IMR-90 (cell line): ENCODE results near the gene APBB3. TPM values are rescaled to one million over a fixed set of nuclear protein-coding genes. Genes with fewer than 3 reads are reported as not detected.

Experiments
- ATAC-seq: fragments of 200-7000 bp; cut with Tn5 transposase; 2 replicates; pipeline ENCODE4 v1.9.1; 2020; ENCODE audit warnings: low read depth, mild to moderate bottlenecking, moderate library complexity
- BruUV-seq: library from RNA; stranded (reverse); fragments of 400-500 nt; replicated peaks from 2 replicates; lab custom pipeline; 2021; lab: Mats Ljungman, UMichigan
- CTCF ChIA-PET: fragments of 300-600 bp; formaldehyde crosslinking; extraction: SDS; loops from one replicate; lab custom pipeline; 2021; ENCODE audit warnings: antibody characterized with exemption; lab: Yijun Ruan, JAX
- POLR2A ChIA-PET: fragments of 300-600 bp; sonication (Branson Sonifier 250); formaldehyde crosslinking; loops from one replicate; lab custom pipeline; 2022; ENCODE audit warnings: antibody characterized with exemption; ENCODE audit not compliant: unreplicated experiment; lab: Charles Lee
- DNase-seq: peaks from one replicate; pipeline ENCODE4 v3.0.0; 2013
- H2AFZ ChIP-seq: replicated peaks from 2 replicates; pipeline ENCODE3; 2013; ENCODE audit warnings: low read length, mild to moderate bottlenecking; ENCODE audit not compliant: poor library complexity
- H2AK5ac ChIP-seq: 2 replicates; pipeline ENCODE4 v1.6.1; 2013; ENCODE audit warnings: low read depth, low read length, inconsistent platforms
- H2AK9ac ChIP-seq: replicated peaks from 2 replicates; pipeline ENCODE3; 2013; ENCODE audit warnings: mild to moderate bottlenecking, low read depth, low read length, moderate library complexity; ENCODE audit not compliant: poor library complexity
- H2BK120ac ChIP-seq: 2 replicates; pipeline ENCODE4 v1.6.1; 2013; ENCODE audit warnings: low read depth, low read length, inconsistent platforms
- H2BK15ac ChIP-seq: 3 replicates; pipeline ENCODE4 v1.6.1; 2013; ENCODE audit warnings: low read depth, low read length, inconsistent platforms
- H2BK20ac ChIP-seq: 2 replicates; pipeline ENCODE4 v1.6.1; 2013; ENCODE audit warnings: low read depth, mild to moderate bottlenecking, inconsistent platforms, low read length, moderate library complexity
- H2BK5ac ChIP-seq: 2 replicates; pipeline ENCODE4 v1.6.1; 2013; ENCODE audit warnings: mild to moderate bottlenecking, low read depth, low read length, inconsistent platforms; ENCODE audit not compliant: poor library complexity, severe bottlenecking
- H3K14ac ChIP-seq: replicated peaks from 2 replicates; pipeline ENCODE4 v1.6.1; 2013; ENCODE audit warnings: low read depth, low read length, inconsistent platforms
- H3K18ac ChIP-seq: 2 replicates; pipeline ENCODE4 v1.6.1; 2013; ENCODE audit warnings: low read depth, low read length, control low read depth
- H3K23ac ChIP-seq: 2 replicates; pipeline ENCODE4 v1.6.1; 2013; ENCODE audit warnings: low read depth, low read length, inconsistent platforms
- H3K27ac ChIP-seq: 2 replicates; pipeline ENCODE4 v1.5.1; 2013; ENCODE audit warnings: mild to moderate bottlenecking, control low read depth, low read length; ENCODE audit not compliant: insufficient read depth
- H3K27me3 ChIP-seq: 2 replicates; pipeline ENCODE4 v1.6.1; 2013; ENCODE audit warnings: low read length; ENCODE audit not compliant: control insufficient read depth, insufficient read depth
- H3K36me3 ChIP-seq: 2 replicates; pipeline ENCODE4 v1.6.1; 2013; ENCODE audit warnings: low read length, mixed read lengths; ENCODE audit not compliant: control insufficient read depth, insufficient read depth
- H3K4ac ChIP-seq: 2 replicates; pipeline ENCODE4 v1.6.1; 2013; ENCODE audit warnings: low read depth, low read length, inconsistent platforms
- H3K4me1 ChIP-seq: 2 replicates; pipeline ENCODE4 v1.6.1; 2013; ENCODE audit warnings: low read length, mixed read lengths; ENCODE audit not compliant: control insufficient read depth, insufficient read depth
- H3K4me2 ChIP-seq: 2 replicates; pipeline ENCODE4 v1.6.1; 2013; ENCODE audit warnings: low read depth, mild to moderate bottlenecking, control low read depth, low read length, moderate library complexity
- H3K4me3 ChIP-seq: 2 replicates; pipeline ENCODE4 v1.5.1; 2013; ENCODE audit warnings: low read depth, mild to moderate bottlenecking, control low read depth, low read length, moderate library complexity; ENCODE audit not compliant: insufficient read depth
- H3K56ac ChIP-seq: 2 replicates; pipeline ENCODE4 v1.6.1; 2013; ENCODE audit warnings: low read length, inconsistent platforms; ENCODE audit not compliant: insufficient read depth; ENCODE audit errors: extremely low read depth
- H3K79me1 ChIP-seq, 2 experiments: 2 replicates each; pipeline ENCODE4 v1.6.1; 2013; ENCODE audit warnings: low read length in 2 of 2, inconsistent platforms in 1 of 2, low read depth in 1 of 2
- H3K9ac ChIP-seq: 2 replicates; pipeline ENCODE4 v1.6.1; 2013; ENCODE audit warnings: low read depth, low read length, control low read depth
- H3K9me1 ChIP-seq: 2 replicates; pipeline ENCODE4 v1.6.1; 2013; ENCODE audit warnings: low read length, inconsistent platforms; ENCODE audit not compliant: insufficient read depth
- H3K9me3 ChIP-seq: 2 replicates; pipeline ENCODE4 v1.6.1; 2013; ENCODE audit warnings: low read length; ENCODE audit not compliant: control insufficient read depth, insufficient read depth
- H4K20me1 ChIP-seq: 2 replicates; pipeline ENCODE4 v1.6.1; 2013; ENCODE audit warnings: low read length, inconsistent platforms; ENCODE audit not compliant: insufficient read depth
- H4K5ac ChIP-seq: 2 replicates; pipeline ENCODE4 v1.6.1; 2013; ENCODE audit warnings: mild to moderate bottlenecking, low read depth, low read length, control low read depth
- H4K8ac ChIP-seq, 2 experiments: 2 replicates each; pipeline ENCODE4 v1.6.1; 2013; ENCODE audit warnings: low read depth in 2 of 2, low read length in 2 of 2, control low read depth in 1 of 2, inconsistent platforms in 1 of 2
- H4K91ac ChIP-seq: 2 replicates; pipeline ENCODE4 v1.6.1; 2013; ENCODE audit warnings: low read depth, low read length, inconsistent platforms; ENCODE audit not compliant: insufficient read depth
- FOS ChIP-seq: fragments of 150-350 bp; IDR thresholded peaks from 2 replicates; pipeline ENCODE4 v1.6.1; 2016; ENCODE audit warnings: low read depth, low read length
- MAFK ChIP-seq: IDR thresholded peaks from 2 replicates; pipeline ENCODE4 v1.6.1; 2012; ENCODE audit warnings: low read depth, low read length, improper control_type of control experiment
- MAZ ChIP-seq: IDR thresholded peaks from 2 replicates; pipeline ENCODE4 v1.6.1; 2012; ENCODE audit warnings: low read depth, mild to moderate bottlenecking, low read length, improper control_type of control experiment, moderate library complexity, borderline replicate concordance
- MXI1 ChIP-seq: IDR thresholded peaks from 2 replicates; pipeline ENCODE4 v1.6.1; 2012; ENCODE audit warnings: low read depth, mild to moderate bottlenecking, low read length, moderate library complexity, borderline replicate concordance
- POLR2A ChIP-seq: IDR thresholded peaks from 2 replicates; pipeline ENCODE4 v1.6.1; 2012; ENCODE audit warnings: mild to moderate bottlenecking, low read depth, low read length
- RCOR1 ChIP-seq: IDR thresholded peaks from 2 replicates; pipeline ENCODE4 v1.6.1; 2012; ENCODE audit warnings: mild to moderate bottlenecking, low read length, improper control_type of control experiment; ENCODE audit not compliant: insufficient replicate concordance
- dilution Hi-C: fragments of 300-500 bp; cut with HindIII; formaldehyde crosslinking; loops from one replicate; pipeline ENCODE4 v1.14.3; 2018; ENCODE audit warnings: low sequenced_read_pairs; ENCODE audit not compliant: unreplicated experiment
- in situ Hi-C: fragments of 300-500 bp; cut with MboI; formaldehyde crosslinking; loops from 3 replicates; pipeline ENCODE4 v1.14.3; 2019; ENCODE audit warnings: low sequenced_read_pairs, inconsistent platforms, mixed read lengths
- intact Hi-C: fragments of 100-400 bp; cut with micrococcal nuclease; formaldehyde crosslinking; loops from 2 replicates; pipeline ENCODE4 v1.10.0; 2022
- polyA plus RNA-seq, 3 experiments: library from polyadenylated mRNA; depleted of rRNA; stranded (reverse); fragments of >200 nt; gene quantifications; 2 replicates each; pipeline ENCODE4 v1.2.3, GENCODE V29; 2012; ENCODE audit warnings: low replicate concordance in 1 of 3
- total RNA-seq: library from RNA; depleted of rRNA; stranded (reverse); fragments of >200 nt; gene quantifications from 2 replicates; pipeline ENCODE4 v1.2.3, GENCODE V29; 2012
- TF ChIP-seq, protein P1 (sequence below): conservative IDR thresholded peaks from 2 replicates; pipeline ENCODE4 v1.5.1; 2012; ENCODE audit warnings: mild to moderate bottlenecking, low read depth, low read length, improper control_type of control experiment
- TF ChIP-seq, protein P2 (sequence below): fragments of 150-350 bp; IDR thresholded peaks from 2 replicates; pipeline ENCODE4 v1.6.1; 2016; ENCODE audit warnings: low read depth, mild to moderate bottlenecking, low read length, moderate library complexity, borderline replicate concordance

Gene APBB3
- total and polyA plus RNA-seq, 2 of the 4 experiments (the other 2 are of a cell fraction) = 6.6 to 23.8 TPM

DNA sequence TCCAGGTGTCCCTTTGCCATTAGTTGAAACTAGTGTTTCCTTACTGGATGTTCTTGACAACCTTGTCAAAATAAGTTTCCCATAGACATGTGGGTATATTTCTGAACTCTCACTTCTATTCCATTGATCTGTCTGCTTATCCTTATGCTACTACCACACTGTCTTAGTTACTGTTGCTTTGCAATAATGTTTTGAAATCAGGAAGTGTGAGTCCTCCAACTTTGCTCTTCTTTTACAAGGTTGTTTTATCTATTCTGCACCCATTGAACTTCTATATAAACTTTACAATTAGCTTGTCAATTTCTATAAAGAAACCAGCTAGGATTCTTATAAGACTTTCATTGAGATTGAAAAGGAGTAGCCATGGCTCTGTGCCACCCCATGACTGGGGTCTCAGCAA is 44.3 kb upstream of the APBB3 start:
- H3K4ac ChIP-seq = no peak overlapping the region
- H2BK15ac ChIP-seq = no peak overlapping the region
- H4K91ac ChIP-seq = no peak overlapping the region
- ChIA-PET POLR2A (no interaction called here), CTCF (interaction anchor here (0.6 kb wide), 1 partner anchor 24 kb away, joined by 3 read pairs; no protein-coding TSS in a partner anchor)
- H2BK20ac ChIP-seq = no peak overlapping the region
- no peak overlapping the region for H2BK120ac ChIP-seq
- H3K27me3 ChIP-seq = peaks cover 6% of the 10 kb centered on the region
- in situ Hi-C loops = no loop called here
- no peak for TF ChIP-seq MXI1
- no peak for TF ChIP-seq MAZ
- TF ChIP-seq, protein P1, sequence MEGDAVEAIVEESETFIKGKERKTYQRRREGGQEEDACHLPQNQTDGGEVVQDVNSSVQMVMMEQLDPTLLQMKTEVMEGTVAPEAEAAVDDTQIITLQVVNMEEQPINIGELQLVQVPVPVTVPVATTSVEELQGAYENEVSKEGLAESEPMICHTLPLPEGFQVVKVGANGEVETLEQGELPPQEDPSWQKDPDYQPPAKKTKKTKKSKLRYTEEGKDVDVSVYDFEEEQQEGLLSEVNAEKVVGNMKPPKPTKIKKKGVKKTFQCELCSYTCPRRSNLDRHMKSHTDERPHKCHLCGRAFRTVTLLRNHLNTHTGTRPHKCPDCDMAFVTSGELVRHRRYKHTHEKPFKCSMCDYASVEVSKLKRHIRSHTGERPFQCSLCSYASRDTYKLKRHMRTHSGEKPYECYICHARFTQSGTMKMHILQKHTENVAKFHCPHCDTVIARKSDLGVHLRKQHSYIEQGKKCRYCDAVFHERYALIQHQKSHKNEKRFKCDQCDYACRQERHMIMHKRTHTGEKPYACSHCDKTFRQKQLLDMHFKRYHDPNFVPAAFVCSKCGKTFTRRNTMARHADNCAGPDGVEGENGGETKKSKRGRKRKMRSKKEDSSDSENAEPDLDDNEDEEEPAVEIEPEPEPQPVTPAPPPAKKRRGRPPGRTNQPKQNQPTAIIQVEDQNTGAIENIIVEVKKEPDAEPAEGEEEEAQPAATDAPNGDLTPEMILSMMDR = no peak
- TF ChIP-seq POLR2A = no peak
- TF ChIP-seq RCOR1 = no peak
- TF ChIP-seq FOS = no peak
- TF ChIP-seq MAFK = no peak
- TF ChIP-seq, protein P2, sequence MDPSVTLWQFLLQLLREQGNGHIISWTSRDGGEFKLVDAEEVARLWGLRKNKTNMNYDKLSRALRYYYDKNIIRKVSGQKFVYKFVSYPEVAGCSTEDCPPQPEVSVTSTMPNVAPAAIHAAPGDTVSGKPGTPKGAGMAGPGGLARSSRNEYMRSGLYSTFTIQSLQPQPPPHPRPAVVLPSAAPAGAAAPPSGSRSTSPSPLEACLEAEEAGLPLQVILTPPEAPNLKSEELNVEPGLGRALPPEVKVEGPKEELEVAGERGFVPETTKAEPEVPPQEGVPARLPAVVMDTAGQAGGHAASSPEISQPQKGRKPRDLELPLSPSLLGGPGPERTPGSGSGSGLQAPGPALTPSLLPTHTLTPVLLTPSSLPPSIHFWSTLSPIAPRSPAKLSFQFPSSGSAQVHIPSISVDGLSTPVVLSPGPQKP = no peak
- BruUV-seq = no TSS peak
- H3K4me3 ChIP-seq = no peak overlapping the region
- H3K9me1 ChIP-seq = no peaks in the 10 kb centered on the region
- H3K56ac ChIP-seq = no peak overlapping the region
- no peaks in the 10 kb centered on the region for H3K36me3 ChIP-seq
- peaks cover 2% of the 10 kb centered on the region; the same call in 1 of the 2 replicates for H3K4me1 ChIP-seq
- H2AK5ac ChIP-seq = no peak overlapping the region
- no peak overlapping the region for H3K18ac ChIP-seq
- dilution Hi-C loops = no loop called here
- no peak overlapping the region for H4K8ac ChIP-seq
- no peak overlapping the region for H2AK9ac ChIP-seq
- H3K27ac ChIP-seq = no peak overlapping the region
- no peak for DNase-seq
- H2AFZ ChIP-seq = no peak overlapping the region
- H4K20me1 ChIP-seq = no peaks in the 10 kb centered on the region
- intact Hi-C loops = no loop called here
- H3K23ac ChIP-seq = no peak overlapping the region
- ATAC-seq = no peak
- no peak overlapping the region for H3K14ac ChIP-seq
- H3K4me2 ChIP-seq = no peak overlapping the region
- H3K9me3 ChIP-seq = no peaks in the 10 kb centered on the region
- no peaks in the 10 kb centered on the region for H3K79me1 ChIP-seq
- no peak overlapping the region for H2BK5ac ChIP-seq
- H3K9ac ChIP-seq = no peak overlapping the region
- H4K5ac ChIP-seq = no peak overlapping the region
